AG09319 (cell line): ENCODE results near the gene DGKD.

Experiments used
- DNase-seq: peaks from one replicate; pipeline ENCODE4 v3.0.0-alpha.2; 2010; ENCODE audit warnings: low read depth; ENCODE audit errors: extremely low read depth
- CTCF ChIP-seq: IDR thresholded peaks from 2 replicates; pipeline ENCODE4 v1.5.1; 2011; ENCODE audit warnings: low read depth, mild to moderate bottlenecking, inconsistent platforms, low read length, moderate library complexity

Gene DGKD

GRCh38 chr2:233489666-233490065, 135.4 kb downstream of the DGKD start:
- no peak for DNase-seq
- no peak for TF ChIP-seq CTCF

GRCh38 chr2:233490831-233491230, 136.5 kb downstream of the DGKD start:
- no peak for TF ChIP-seq CTCF
- DNase-seq: no peak

GRCh38 chr2:233491326-233491725, 137.0 kb downstream of the DGKD start:
- TF ChIP-seq CTCF: no peak
- no peak for DNase-seq

DNA sequence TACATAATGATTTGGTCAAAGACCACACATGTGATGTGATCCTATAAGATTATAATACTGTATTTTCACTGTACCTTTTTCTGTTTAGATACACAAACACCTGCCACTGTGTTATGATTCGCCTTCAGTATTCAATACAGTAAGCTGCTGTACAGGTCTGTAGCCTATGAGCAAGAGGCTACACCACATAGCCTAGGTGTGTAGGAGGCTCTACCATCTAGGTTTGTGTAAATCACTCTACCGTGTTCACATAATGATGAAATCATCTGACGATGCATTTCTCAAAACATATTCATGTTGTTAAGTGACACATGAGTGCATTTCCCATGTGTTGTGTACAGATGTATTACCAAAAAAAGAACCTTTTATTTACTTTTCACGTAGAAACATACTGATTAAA, 137.8 kb downstream of the DGKD start:
- no peak for TF ChIP-seq CTCF
- DNase-seq: no peak

DNA sequence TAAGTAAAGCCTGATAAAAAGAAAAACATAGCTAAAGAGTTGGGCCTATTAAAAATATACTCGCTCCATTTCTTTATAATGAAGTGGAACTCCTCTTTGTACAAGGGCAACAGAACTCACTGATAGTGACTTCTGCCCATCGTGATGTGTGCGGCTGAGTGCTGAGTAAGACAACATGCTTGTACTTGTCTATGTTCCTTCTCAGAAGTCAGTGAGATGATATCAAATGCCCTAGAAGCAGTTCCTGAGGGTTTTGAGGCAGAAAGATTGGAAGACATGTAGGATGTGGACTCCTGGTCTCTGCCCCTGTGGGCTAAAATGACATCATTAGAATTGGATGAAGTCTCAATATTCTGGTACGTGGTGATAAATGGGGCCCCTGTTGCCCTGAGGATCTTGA, 138.5 kb downstream of the DGKD start:
- DNase-seq: no peak
- no peak for TF ChIP-seq CTCF

GRCh38 chr2:233495503-233496496, 141.5 kb downstream of the DGKD start:
- DNase-seq: no peak
- TF ChIP-seq CTCF: no peak

- no peak for TF ChIP-seq CTCF
- DNase-seq: no peak
Observed at GRCh38 chr2:233497692-233498091, 143.4 kb downstream of the DGKD start.
